ENCODE results near the gene PRTFDC1.

Gene PRTFDC1

DNA sequence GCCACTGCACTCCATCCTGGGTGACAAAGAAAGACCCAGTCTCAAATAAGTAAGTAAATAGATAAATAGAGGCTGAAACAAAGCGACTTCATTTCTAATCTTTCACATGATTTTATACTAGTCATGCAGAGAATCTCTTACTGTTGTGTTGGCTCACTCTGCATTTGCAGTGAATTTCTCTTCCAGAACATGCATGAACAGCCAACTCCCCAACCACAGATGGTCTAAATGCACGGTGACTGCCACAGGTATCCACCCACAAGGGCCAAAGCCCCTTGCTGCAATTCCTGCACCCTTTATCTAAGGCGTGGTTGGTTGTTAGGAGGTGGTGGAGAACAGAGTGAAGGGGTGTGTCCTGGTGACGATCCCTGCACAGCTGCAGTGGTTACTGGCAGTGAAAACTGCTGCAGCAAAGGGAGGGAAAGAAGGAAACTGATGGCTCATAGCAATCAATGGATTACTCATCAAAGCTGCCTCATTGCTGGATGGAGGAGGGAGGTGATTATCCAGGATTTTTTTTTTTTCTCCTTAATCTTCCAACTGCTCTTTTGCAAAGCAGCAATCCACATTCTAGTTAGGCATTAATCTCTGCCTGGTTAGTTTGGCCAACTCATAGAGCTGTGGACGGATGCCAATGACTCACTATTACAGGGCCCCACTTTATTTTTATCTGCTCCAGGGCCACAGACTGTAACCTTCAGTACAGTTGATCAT lies 50.6 kb downstream of the PRTFDC1 start:
- no peak overlapping the region for H3K27ac Mint-ChIP-seq
- no peaks in the 10 kb centered on the region for H3K9me3 Mint-ChIP-seq
- no peak for DNase-seq
- no peaks in the 10 kb centered on the region for H3K4me1 Mint-ChIP-seq
- H3K36me3 Mint-ChIP-seq (ENCODE audit: low read depth) = peaks cover 24% of the 10 kb centered on the region
- H3K4me3 Mint-ChIP-seq = no peak overlapping the region
- no peak for TF ChIP-seq CTCF (IDR thresholded peaks at IDR 0.05)
- no peaks in the 10 kb centered on the region for H3K27me3 Mint-ChIP-seq (ENCODE audit: low read depth, poor library complexity)

GRCh38 chr10:24900888-24901685 lies 51.3 kb downstream of the PRTFDC1 start:
- H3K4me3 Mint-ChIP-seq = no peak overlapping the region
- H3K9me3 Mint-ChIP-seq = no peaks in the 10 kb centered on the region
- peaks cover 16% of the 10 kb centered on the region for H3K36me3 Mint-ChIP-seq (ENCODE audit: low read depth)
- no peaks in the 10 kb centered on the region for H3K4me1 Mint-ChIP-seq
- no peak for TF ChIP-seq CTCF (IDR thresholded peaks at IDR 0.05)
- no peaks in the 10 kb centered on the region for H3K27me3 Mint-ChIP-seq (ENCODE audit: low read depth, poor library complexity)
- H3K27ac Mint-ChIP-seq = no peak overlapping the region
- DNase-seq = no peak

GRCh38 chr10:24899571-24899970 lies 52.8 kb downstream of the PRTFDC1 start:
- TF ChIP-seq CTCF (IDR thresholded peaks at IDR 0.05) = no peak
- DNase-seq = no peak
- H3K27ac Mint-ChIP-seq = no peak overlapping the region
- H3K4me1 Mint-ChIP-seq = no peaks in the 10 kb centered on the region
- no peak overlapping the region for H3K4me3 Mint-ChIP-seq
- H3K36me3 Mint-ChIP-seq (ENCODE audit: low read depth) = peaks cover 8% of the 10 kb centered on the region
- H3K9me3 Mint-ChIP-seq = no peaks in the 10 kb centered on the region
- H3K27me3 Mint-ChIP-seq (ENCODE audit: low read depth, poor library complexity) = no peaks in the 10 kb centered on the region

- Mint-ChIP-seq H3K9me3 (no peaks in the 10 kb centered on the region), H3K27ac (no peak overlapping the region), H3K27me3 (ENCODE audit: low read depth, poor library complexity) (no peaks in the 10 kb centered on the region), H3K4me3 (no peak overlapping the region), H3K36me3 (ENCODE audit: low read depth) (peaks cover 8% of the 10 kb centered on the region), H3K4me1 (no peaks in the 10 kb centered on the region)
- no peak for DNase-seq
- TF ChIP-seq CTCF (IDR thresholded peaks at IDR 0.05) = no peak
Observed at GRCh38 chr10:24898501-24898900, 53.9 kb downstream of the PRTFDC1 start.

DNA sequence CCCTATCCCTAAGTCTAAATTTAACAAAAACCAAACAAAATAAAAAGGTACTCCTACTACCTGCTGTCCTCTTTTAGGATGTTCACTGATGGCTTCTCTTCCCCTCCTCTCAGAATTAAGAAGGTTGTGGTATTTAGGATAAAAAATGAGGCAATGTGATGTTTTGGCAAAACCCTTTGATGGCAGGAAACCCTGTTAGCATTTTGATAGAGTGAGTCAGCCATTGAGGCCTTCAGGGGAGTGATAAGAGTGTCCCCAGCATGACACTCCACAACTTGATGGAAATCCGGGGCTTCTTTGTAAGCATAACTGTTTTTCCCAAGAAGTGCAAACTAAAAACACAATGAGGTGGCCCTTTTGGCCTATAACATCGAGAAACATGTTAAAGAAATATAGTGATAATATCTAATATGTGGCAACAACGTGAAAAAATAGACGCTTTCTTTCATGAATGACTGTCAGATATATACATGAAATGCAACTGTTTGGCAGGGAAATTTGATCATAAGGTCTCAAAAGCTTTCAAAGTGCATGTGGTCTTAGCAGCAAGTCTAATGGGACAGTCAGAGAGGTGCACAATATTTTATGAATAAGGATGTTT lies 55.0 kb downstream of the PRTFDC1 start:
- Mint-ChIP-seq H3K27me3 (ENCODE audit: low read depth, poor library complexity) (no peaks in the 10 kb centered on the region), H3K4me3 (no peak overlapping the region), H3K4me1 (no peaks in the 10 kb centered on the region), H3K36me3 (ENCODE audit: low read depth) (peaks cover 8% of the 10 kb centered on the region), H3K9me3 (no peaks in the 10 kb centered on the region), H3K27ac (no peak overlapping the region)
- DNase-seq = no peak
- no peak for TF ChIP-seq CTCF (IDR thresholded peaks at IDR 0.05)

Data from nephron progenitor cell (in vitro differentiated cells).